Brain microvascular endothelial cell (primary cell): Measurements from ENCODE around the gene DPRX.

Source experiments
- DNase-seq: peaks from one replicate; pipeline ENCODE4 v3.0.0-alpha.2; 2020
- H3K27ac ChIP-seq: fragments of 250-450 bp; sonication (Bioruptor Pico); 2 replicates; pipeline ENCODE4 v1.5.1; 2020; ENCODE audit warnings: mild to moderate bottlenecking, moderate library complexity
- H3K27me3 ChIP-seq: fragments of 250-450 bp; sonication (Bioruptor Pico); replicated peaks from 2 replicates; pipeline ENCODE4 v1.5.1; 2020; ENCODE audit warnings: mild to moderate bottlenecking
- H3K36me3 ChIP-seq: fragments of 250-450 bp; sonication (Bioruptor Pico); replicated peaks from 2 replicates; pipeline ENCODE4 v1.5.1; 2020; ENCODE audit warnings: mild to moderate bottlenecking
- H3K4me3 ChIP-seq: 2 replicates; pipeline ENCODE4 v1.5.1; 2011; ENCODE audit warnings: low read depth, mild to moderate bottlenecking, control low read depth, low read length, moderate library complexity
- in situ Hi-C: cut with HindIII; loops from 2 replicates; pipeline ENCODE4 v1.10.0; 2017; ENCODE audit warnings: low sequenced_read_pairs, low pct_ligation_motif_present
- TF ChIP-seq, protein P1 (sequence below): IDR thresholded peaks from 2 replicates; pipeline ENCODE4 v1.5.1; 2011; ENCODE audit warnings: low read depth, mild to moderate bottlenecking, moderate library complexity, low read length, control low read depth, inconsistent platforms; ENCODE audit errors: missing control alignments

Gene DPRX

DNA sequence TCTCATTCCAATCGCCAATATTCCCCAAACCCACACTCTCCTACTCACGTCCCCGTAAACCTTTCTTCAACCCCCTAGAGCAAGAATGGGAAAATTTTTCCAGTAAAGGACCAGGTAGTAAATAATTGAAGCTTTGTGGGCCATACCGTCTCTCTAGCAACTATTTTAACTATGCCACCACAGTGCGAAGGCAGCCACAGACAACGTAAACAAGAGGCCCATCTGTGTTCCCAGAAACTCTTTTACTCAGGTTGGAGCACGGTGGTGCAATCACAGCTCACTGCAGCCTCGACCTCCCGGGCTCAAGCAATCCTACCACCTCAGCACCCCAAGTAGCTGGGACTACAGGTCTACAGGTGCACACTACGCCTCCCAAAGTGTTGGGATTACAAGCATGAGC lies 3.0 kb downstream of the DPRX start:
- TF ChIP-seq, protein P1, sequence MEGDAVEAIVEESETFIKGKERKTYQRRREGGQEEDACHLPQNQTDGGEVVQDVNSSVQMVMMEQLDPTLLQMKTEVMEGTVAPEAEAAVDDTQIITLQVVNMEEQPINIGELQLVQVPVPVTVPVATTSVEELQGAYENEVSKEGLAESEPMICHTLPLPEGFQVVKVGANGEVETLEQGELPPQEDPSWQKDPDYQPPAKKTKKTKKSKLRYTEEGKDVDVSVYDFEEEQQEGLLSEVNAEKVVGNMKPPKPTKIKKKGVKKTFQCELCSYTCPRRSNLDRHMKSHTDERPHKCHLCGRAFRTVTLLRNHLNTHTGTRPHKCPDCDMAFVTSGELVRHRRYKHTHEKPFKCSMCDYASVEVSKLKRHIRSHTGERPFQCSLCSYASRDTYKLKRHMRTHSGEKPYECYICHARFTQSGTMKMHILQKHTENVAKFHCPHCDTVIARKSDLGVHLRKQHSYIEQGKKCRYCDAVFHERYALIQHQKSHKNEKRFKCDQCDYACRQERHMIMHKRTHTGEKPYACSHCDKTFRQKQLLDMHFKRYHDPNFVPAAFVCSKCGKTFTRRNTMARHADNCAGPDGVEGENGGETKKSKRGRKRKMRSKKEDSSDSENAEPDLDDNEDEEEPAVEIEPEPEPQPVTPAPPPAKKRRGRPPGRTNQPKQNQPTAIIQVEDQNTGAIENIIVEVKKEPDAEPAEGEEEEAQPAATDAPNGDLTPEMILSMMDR = no peak
- in situ Hi-C loops = no loop called here
- H3K27ac ChIP-seq = no peak overlapping the region
- no peaks in the 10 kb centered on the region for H3K27me3 ChIP-seq
- no peak overlapping the region for H3K4me3 ChIP-seq
- DNase-seq = no peak
- no peaks in the 10 kb centered on the region for H3K36me3 ChIP-seq

DNA sequence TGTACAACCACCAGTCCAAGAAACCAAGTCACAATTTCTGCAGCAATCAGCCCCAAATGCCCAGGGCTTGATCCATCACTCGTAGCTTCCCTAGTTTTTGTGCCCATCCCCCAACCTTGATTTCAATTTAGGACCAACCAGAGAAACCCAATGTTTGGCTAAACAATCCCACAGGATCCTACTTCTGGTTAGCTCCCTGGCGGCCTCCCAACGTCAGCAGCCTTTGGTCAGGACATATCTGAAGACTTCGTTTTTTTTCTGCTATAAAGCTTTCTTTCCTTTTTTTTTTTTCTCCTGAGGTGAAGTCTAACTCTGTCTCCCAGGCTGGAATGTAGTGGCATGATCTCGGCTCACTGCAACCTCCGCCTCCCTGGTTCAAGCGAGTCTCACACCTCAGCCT lies 7.7 kb downstream of the DPRX start:
- DNase-seq = no peak
- Histone ChIP-seq H3K4me3 (no peak overlapping the region), H3K27ac (no peak overlapping the region), H3K36me3 (no peaks in the 10 kb centered on the region), H3K27me3 (no peaks in the 10 kb centered on the region)
- in situ Hi-C loops = no loop called here
- TF ChIP-seq, protein P1 = no peak

DNA sequence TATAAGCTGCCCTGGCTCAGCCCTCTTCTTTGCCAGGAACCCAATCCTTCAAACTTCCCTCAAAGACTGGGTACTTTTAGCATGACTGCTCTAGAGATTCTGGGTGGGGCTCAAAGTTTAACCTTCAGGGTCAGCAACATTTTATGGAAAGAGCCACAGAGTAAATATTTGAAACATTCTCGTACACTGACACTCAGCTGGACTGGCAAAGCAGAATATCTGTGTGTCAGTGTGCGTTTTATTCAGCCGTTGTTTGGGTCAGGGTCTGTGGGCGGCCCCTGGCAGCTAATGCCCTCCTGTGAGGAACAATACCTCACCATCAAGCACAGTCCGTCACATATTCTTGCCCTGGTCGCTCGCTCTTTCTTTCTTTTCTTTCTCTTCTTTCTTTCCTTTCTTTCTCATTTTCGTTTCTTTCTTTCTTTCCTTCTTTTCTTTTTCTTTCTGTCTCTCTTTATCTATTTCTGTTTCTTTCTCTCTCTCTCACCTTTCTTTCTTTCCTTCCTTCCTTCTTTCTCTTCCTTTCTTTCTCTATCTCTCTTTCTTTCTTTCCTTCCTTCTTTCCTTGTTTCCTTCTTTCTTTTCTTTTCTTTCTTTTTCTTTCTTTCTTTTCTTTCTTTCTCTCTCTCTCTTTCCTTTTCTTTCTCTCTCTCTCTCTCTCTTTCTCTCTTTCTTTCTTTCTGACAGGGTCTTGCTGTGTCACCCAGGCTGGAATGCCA lies 10.7 kb downstream of the DPRX start:
- TF ChIP-seq, protein P1 = no peak
- Histone ChIP-seq H3K36me3 (no peaks in the 10 kb centered on the region), H3K4me3 (no peak overlapping the region), H3K27ac (no peak overlapping the region), H3K27me3 (no peaks in the 10 kb centered on the region)
- in situ Hi-C loops = no loop called here
- no peak for DNase-seq

DNA sequence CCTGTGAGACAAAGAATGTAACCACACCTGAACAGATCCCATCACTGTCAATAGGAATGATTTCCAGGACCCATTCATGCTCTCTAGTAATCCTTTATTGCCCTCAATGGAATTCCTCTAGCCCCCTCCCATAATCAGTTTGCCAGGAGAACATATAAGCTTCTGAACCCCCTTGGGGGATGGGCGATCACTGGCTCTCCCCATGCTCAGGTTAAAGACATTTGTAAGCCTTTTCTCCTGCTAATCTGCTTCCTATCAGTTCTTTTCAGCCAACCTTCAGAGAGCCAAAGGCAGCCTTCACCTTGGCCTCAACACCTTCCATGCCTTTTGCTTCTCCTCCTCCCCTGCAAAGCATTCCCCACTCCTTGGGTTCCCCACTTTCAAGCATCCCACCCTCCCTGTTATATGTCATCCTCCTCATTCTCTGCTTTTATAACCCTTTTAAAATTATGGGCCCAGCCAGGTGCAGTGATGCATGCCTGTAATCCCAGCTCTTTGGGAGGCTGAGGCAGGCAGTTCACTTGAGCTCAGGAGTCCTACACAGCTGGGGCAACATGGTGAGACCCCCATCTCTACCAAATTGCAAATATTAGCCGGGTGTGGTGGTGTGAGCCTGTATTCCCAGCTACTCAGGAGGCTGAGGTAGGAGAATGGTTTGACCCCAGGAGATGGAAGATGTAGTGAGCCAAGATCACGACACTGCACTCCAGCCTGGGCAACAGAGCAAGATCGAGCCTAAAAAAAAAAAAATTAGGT lies 12.4 kb downstream of the DPRX start:
- Histone ChIP-seq H3K27me3 (no peaks in the 10 kb centered on the region), H3K4me3 (no peak overlapping the region), H3K36me3 (no peaks in the 10 kb centered on the region), H3K27ac (no peak overlapping the region)
- in situ Hi-C loops = no loop called here
- no peak for DNase-seq
- TF ChIP-seq, protein P1 = no peak

DNA sequence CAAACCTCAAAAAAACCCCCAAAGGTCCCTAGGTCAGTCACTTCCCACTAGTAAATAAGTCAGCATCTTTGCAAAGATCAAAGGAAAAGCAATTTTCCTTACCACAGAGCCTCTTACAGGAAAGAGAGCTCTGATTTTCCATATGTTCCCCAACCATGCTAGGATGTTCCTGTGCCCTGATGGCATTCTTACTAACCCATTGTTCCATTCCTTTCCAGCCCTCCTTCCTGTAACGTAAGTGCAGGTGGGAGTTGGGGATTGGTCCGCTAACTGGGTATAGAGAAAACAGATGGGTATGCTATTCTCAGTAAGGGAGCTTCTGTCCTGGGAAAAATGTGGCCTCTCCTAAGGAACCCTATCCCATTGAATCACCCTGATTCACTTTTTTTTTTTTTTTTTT lies 14.3 kb downstream of the DPRX start:
- DNase-seq = no peak
- TF ChIP-seq, protein P1 = no peak
- no peak overlapping the region for H3K4me3 ChIP-seq
- no peaks in the 10 kb centered on the region for H3K36me3 ChIP-seq
- no peak overlapping the region for H3K27ac ChIP-seq
- H3K27me3 ChIP-seq = no peaks in the 10 kb centered on the region
- in situ Hi-C loops = no loop called here

DNA sequence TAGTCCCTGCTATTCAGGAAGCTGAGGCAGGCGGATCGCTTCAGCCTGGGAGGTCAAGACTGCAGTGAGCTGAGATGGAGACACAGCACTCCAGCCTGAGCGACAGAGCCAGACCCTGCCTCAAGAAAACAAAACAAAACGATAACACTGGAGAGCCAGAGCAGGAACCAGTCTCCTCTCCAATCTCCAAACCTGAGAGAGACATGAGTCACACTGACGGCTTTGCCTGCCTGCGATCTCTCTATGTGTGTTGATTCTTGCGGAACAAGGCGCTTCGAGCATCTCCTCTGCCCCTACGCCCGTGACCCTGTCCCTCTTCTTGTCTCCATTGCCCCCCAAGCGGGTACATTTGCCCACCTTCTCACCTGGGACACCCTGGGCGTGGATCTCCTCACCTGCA lies 15.6 kb downstream of the DPRX start:
- in situ Hi-C loops = no loop called here
- H3K27me3 ChIP-seq = no peaks in the 10 kb centered on the region
- no peak overlapping the region for H3K27ac ChIP-seq
- DNase-seq = no peak
- no peaks in the 10 kb centered on the region for H3K36me3 ChIP-seq
- TF ChIP-seq, protein P1 = no peak
- H3K4me3 ChIP-seq = no peak overlapping the region
